GM23338 (cell line): ENCODE measurements around the gene ODR4. TPM values are rescaled to one million over a fixed set of nuclear protein-coding genes. Genes with fewer than 3 reads are reported as not detected.

Experiments
- ATAC-seq: fragments of 200-7000 bp; cut with Tn5 transposase; 3 replicates; pipeline ENCODE4 v1.9.1; 2020
- DNase-seq: peaks from one replicate; pipeline ENCODE4 v3.0.0-alpha.2; 2015; ENCODE audit warnings: low spot score
- H2AFZ ChIP-seq: fragments of 200-600 bp; sonication (generic); 2 replicates; pipeline ENCODE4 v1.8.0; 2016; ENCODE audit warnings: antibody characterized with exemption, mild to moderate bottlenecking, moderate library complexity
- H3F3A ChIP-seq: fragments of 200-600 bp; sonication (generic); replicated peaks from 2 replicates; pipeline ENCODE4 v1.8.0; 2017; ENCODE audit warnings: antibody characterized with exemption, mixed run types, low read depth
- H3K27ac ChIP-seq: fragments of 200-600 bp; sonication (generic); 2 replicates; pipeline ENCODE4 v1.6.1; 2016; ENCODE audit warnings: low read depth
- H3K27me3 ChIP-seq: fragments of 200-600 bp; sonication (generic); 2 replicates; pipeline ENCODE4 v1.8.0; 2016; ENCODE audit warnings: mild to moderate bottlenecking, mixed run types, moderate library complexity; ENCODE audit not compliant: insufficient read depth
- H3K36me3 ChIP-seq: fragments of 200-600 bp; sonication (generic); 2 replicates; pipeline ENCODE4 v1.8.0; 2016; ENCODE audit warnings: mild to moderate bottlenecking; ENCODE audit not compliant: insufficient read depth
- H3K4me1 ChIP-seq: fragments of 200-600 bp; sonication (generic); 2 replicates; pipeline ENCODE4 v1.8.0; 2016; ENCODE audit warnings: mild to moderate bottlenecking, moderate library complexity; ENCODE audit not compliant: insufficient read depth
- H3K4me2 ChIP-seq: fragments of 200-600 bp; sonication (generic); 2 replicates; pipeline ENCODE4 v1.7.1; 2017; ENCODE audit warnings: mixed run types
- H3K4me3 ChIP-seq: fragments of 200-600 bp; sonication (generic); 2 replicates; pipeline ENCODE4 v1.6.1; 2016; ENCODE audit warnings: mixed run types
- H3K79me2 ChIP-seq: fragments of 200-600 bp; sonication (generic); replicated peaks from 2 replicates; pipeline ENCODE4 v1.8.0; 2017; ENCODE audit warnings: mild to moderate bottlenecking; ENCODE audit not compliant: insufficient read depth
- H3K9me2 ChIP-seq: fragments of 200-600 bp; sonication (generic); 2 replicates; pipeline ENCODE4 v1.8.0; 2017; ENCODE audit not compliant: insufficient read depth
- H4K20me1 ChIP-seq: fragments of 200-600 bp; sonication (generic); replicated peaks from 2 replicates; pipeline ENCODE4 v1.8.0; 2017; ENCODE audit warnings: mild to moderate bottlenecking; ENCODE audit not compliant: insufficient read depth
- H3K27ac Mint-ChIP-seq: 2 replicates; pipeline ENCODE4 v1.8.0; 2020; ENCODE audit warnings: inconsistent platforms, mild to moderate bottlenecking, moderate library complexity, mixed read lengths
- H3K27me3 Mint-ChIP-seq: 3 replicates; pipeline ENCODE4 v1.8.0; 2022; ENCODE audit warnings: low read depth, mild to moderate bottlenecking, moderate library complexity, mixed read lengths, inconsistent platforms; ENCODE audit not compliant: insufficient read depth, poor library complexity
- H3K36me3 Mint-ChIP-seq: 3 replicates; pipeline ENCODE4 v1.8.0; 2021; ENCODE audit warnings: low read depth, mild to moderate bottlenecking, inconsistent platforms, moderate library complexity, mixed read lengths
- H3K4me1 Mint-ChIP-seq: 3 replicates; pipeline ENCODE4 v1.8.0; 2020; ENCODE audit warnings: mild to moderate bottlenecking, inconsistent platforms, mixed read lengths
- H3K4me3 Mint-ChIP-seq: 3 replicates; pipeline ENCODE4 v1.8.0; 2021; ENCODE audit warnings: moderate library complexity, mild to moderate bottlenecking, inconsistent platforms, mixed read lengths
- H3K9me3 Mint-ChIP-seq: 3 replicates; pipeline ENCODE4 v1.8.0; 2020; ENCODE audit warnings: moderate library complexity, mild to moderate bottlenecking, inconsistent platforms, mixed read lengths
- CREB1 ChIP-seq: fragments of 250-450 bp; sonication (Bioruptor Pico); IDR thresholded peaks from 2 replicates; pipeline ENCODE4 v1.5.0; 2020; ENCODE audit warnings: low read depth, mild to moderate bottlenecking, moderate library complexity
- EZH2 ChIP-seq: fragments of 200-600 bp; sonication (generic); IDR thresholded peaks from one replicate; pipeline ENCODE4 v1.8.0; 2017; ENCODE audit warnings: antibody characterized with exemption, mild to moderate bottlenecking, low read depth; ENCODE audit not compliant: unreplicated experiment
- EZH2phosphoT487 ChIP-seq: fragments of 200-600 bp; sonication (generic); IDR thresholded peaks from one replicate; pipeline ENCODE4 v1.8.1; 2018; ENCODE audit warnings: antibody characterized with exemption; ENCODE audit not compliant: unreplicated experiment
- JUNB ChIP-seq: IDR thresholded peaks from one replicate; pipeline ENCODE4 v1.6.1; 2016; ENCODE audit warnings: antibody characterized with exemption; ENCODE audit not compliant: unreplicated experiment
- NANOG ChIP-seq: IDR thresholded peaks from 2 replicates; pipeline ENCODE4 v1.6.1; 2016; ENCODE audit warnings: antibody characterized with exemption, borderline replicate concordance
- POLR2AphosphoS5 ChIP-seq: IDR thresholded peaks from 2 replicates; pipeline ENCODE4 v1.6.1; 2016; ENCODE audit warnings: antibody characterized with exemption, low read depth
- STAT1 ChIP-seq: IDR thresholded peaks from one replicate; pipeline ENCODE4 v1.6.1; 2016; ENCODE audit warnings: antibody characterized with exemption; ENCODE audit not compliant: unreplicated experiment
- ZNF114 ChIP-seq: fragments of 250-450 bp; sonication (Bioruptor Pico); IDR thresholded peaks from 2 replicates; pipeline ENCODE4 v1.5.0; 2020; ENCODE audit warnings: mild to moderate bottlenecking, moderate library complexity
- ZNF331 ChIP-seq: fragments of 250-450 bp; sonication (Bioruptor Pico); IDR thresholded peaks from 2 replicates; pipeline ENCODE4 v1.5.0; 2020; ENCODE audit warnings: low read depth, mild to moderate bottlenecking, moderate library complexity
- polyA plus RNA-seq: library from polyadenylated mRNA; unstranded; fragments of >200 nt; fragmentation: Nextera tagmentation; extraction: Ambion mirVana; gene quantifications from 2 replicates; pipeline ENCODE4 v1.2.1, GENCODE V29; 2016
- total RNA-seq: library from RNA; depleted of rRNA; stranded (reverse); fragments of >200 nt; shearing (Covaris generic); gene quantifications from 2 replicates; pipeline ENCODE4 v1.2.3, GENCODE V29; 2014
- TF ChIP-seq, protein P1 (sequence below): fragments of 250-450 bp; sonication (Bioruptor Pico); IDR thresholded peaks from 2 replicates; pipeline ENCODE4 v1.5.0; 2020; ENCODE audit warnings: mild to moderate bottlenecking, moderate library complexity
- TF ChIP-seq, protein P2 (sequence below): IDR thresholded peaks from 2 replicates; pipeline ENCODE4 v1.6.1; 2016; ENCODE audit warnings: antibody characterized with exemption
- TF ChIP-seq, protein P3 (sequence below), 2 experiments: fragments of 200-600 bp in 1 of 2; sonication (generic) in 1 of 2; conservative IDR thresholded peaks; 2 replicates each; pipeline versions ENCODE4 v1.5.1 to v1.6.1; 2016 to 2017; ENCODE audit warnings: antibody characterized with exemption in 2 of 2, low read depth in 2 of 2, mild to moderate bottlenecking in 2 of 2, moderate library complexity in 1 of 2
- TF ChIP-seq, protein P4 (sequence below): IDR thresholded peaks from one replicate; pipeline ENCODE4 v1.6.1; 2018; ENCODE audit warnings: antibody characterized with exemption; ENCODE audit not compliant: unreplicated experiment

The ODR4 gene
- total and polyA plus RNA-seq, 2 experiments from 2014 or later: 17.3 to 18.9 TPM

DNA sequence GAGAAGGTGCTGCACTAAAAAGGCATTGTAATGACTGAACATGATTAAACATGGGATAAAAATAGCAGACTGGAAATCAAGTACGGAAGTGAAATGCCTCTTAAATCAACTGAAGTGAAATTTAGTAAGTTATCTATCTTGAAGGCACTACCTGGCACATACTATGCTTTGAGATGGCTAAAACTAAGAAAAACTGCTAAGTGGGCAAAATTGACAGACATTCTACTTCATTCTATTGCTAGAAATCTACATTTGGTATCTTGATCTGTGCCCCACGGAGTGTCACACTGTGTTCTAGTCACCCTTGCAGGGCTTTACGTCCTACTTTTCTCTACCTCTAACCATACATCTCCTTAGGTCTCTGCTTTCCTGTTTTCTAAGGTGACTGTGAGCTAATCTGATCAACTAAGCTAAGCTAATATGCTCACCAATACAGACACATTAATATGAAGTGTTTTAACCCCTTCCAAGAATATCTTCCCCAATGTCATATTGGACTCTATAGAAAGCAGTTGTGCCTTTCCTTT is 81.2 kb downstream of the ODR4 start:
- no peaks in the 10 kb centered on the region for H3K36me3 Mint-ChIP-seq
- DNase-seq (no peak), ATAC-seq (no peak)
- Histone ChIP-seq H3K4me3 (no peak overlapping the region), H3K36me3 (no peaks in the 10 kb centered on the region), H3K4me2 (no peak overlapping the region), H3K9me2 (no peaks in the 10 kb centered on the region), H3F3A (no peaks in the 10 kb centered on the region), H4K20me1 (no peaks in the 10 kb centered on the region), H3K4me1 (no peaks in the 10 kb centered on the region), H2AFZ (no peak overlapping the region; the same call in 1 of the 2 replicates), H3K79me2 (no peaks in the 10 kb centered on the region), H3K27ac (no peak overlapping the region), H3K27me3 (no peaks in the 10 kb centered on the region)
- TF ChIP-seq, protein P1, sequence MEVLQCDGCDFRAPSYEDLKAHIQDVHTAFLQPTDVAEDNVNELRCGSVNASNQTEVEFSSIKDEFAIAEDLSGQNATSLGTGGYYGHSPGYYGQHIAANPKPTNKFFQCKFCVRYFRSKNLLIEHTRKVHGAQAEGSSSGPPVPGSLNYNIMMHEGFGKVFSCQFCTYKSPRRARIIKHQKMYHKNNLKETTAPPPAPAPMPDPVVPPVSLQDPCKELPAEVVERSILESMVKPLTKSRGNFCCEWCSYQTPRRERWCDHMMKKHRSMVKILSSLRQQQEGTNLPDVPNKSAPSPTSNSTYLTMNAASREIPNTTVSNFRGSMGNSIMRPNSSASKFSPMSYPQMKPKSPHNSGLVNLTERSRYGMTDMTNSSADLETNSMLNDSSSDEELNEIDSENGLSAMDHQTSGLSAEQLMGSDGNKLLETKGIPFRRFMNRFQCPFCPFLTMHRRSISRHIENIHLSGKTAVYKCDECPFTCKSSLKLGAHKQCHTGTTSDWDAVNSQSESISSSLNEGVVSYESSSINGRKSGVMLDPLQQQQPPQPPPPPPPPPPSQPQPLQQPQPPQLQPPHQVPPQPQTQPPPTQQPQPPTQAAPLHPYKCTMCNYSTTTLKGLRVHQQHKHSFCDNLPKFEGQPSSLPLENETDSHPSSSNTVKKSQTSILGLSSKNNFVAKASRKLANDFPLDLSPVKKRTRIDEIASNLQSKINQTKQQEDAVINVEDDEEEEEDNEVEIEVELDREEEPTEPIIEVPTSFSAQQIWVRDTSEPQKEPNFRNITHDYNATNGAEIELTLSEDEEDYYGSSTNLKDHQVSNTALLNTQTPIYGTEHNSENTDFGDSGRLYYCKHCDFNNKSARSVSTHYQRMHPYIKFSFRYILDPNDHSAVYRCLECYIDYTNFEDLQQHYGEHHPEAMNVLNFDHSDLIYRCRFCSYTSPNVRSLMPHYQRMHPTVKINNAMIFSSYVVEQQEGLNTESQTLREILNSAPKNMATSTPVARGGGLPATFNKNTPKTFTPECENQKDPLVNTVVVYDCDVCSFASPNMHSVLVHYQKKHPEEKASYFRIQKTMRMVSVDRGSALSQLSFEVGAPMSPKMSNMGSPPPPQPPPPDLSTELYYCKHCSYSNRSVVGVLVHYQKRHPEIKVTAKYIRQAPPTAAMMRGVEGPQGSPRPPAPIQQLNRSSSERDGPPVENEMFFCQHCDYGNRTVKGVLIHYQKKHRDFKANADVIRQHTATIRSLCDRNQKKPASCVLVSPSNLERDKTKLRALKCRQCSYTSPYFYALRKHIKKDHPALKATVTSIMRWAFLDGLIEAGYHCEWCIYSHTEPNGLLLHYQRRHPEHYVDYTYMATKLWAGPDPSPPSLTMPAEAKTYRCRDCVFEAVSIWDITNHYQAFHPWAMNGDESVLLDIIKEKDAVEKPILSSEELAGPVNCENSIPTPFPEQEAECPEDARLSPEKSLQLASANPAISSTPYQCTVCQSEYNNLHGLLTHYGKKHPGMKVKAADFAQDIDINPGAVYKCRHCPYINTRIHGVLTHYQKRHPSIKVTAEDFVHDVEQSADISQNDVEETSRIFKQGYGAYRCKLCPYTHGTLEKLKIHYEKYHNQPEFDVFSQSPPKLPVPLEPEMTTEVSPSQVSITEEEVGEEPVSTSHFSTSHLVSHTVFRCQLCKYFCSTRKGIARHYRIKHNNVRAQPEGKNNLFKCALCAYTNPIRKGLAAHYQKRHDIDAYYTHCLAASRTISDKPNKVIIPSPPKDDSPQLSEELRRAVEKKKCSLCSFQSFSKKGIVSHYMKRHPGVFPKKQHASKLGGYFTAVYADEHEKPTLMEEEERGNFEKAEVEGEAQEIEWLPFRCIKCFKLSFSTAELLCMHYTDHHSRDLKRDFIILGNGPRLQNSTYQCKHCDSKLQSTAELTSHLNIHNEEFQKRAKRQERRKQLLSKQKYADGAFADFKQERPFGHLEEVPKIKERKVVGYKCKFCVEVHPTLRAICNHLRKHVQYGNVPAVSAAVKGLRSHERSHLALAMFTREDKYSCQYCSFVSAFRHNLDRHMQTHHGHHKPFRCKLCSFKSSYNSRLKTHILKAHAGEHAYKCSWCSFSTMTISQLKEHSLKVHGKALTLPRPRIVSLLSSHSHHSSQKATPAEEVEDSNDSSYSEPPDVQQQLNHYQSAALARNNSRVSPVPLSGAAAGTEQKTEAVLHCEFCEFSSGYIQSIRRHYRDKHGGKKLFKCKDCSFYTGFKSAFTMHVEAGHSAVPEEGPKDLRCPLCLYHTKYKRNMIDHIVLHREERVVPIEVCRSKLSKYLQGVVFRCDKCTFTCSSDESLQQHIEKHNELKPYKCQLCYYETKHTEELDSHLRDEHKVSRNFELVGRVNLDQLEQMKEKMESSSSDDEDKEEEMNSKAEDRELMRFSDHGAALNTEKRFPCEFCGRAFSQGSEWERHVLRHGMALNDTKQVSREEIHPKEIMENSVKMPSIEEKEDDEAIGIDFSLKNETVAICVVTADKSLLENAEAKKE (CRISPR knock-in tag): no peak
- no peak for TF ChIP-seq POLR2AphosphoS5
- TF ChIP-seq ZNF114: no peak
- TF ChIP-seq STAT1: no peak
- TF ChIP-seq, protein P2, sequence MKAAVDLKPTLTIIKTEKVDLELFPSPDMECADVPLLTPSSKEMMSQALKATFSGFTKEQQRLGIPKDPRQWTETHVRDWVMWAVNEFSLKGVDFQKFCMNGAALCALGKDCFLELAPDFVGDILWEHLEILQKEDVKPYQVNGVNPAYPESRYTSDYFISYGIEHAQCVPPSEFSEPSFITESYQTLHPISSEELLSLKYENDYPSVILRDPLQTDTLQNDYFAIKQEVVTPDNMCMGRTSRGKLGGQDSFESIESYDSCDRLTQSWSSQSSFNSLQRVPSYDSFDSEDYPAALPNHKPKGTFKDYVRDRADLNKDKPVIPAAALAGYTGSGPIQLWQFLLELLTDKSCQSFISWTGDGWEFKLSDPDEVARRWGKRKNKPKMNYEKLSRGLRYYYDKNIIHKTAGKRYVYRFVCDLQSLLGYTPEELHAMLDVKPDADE: no peak
- TF ChIP-seq ZNF331 (CRISPR knock-in tag): no peak
- TF ChIP-seq EZH2: no peak
- TF ChIP-seq, protein P3, sequence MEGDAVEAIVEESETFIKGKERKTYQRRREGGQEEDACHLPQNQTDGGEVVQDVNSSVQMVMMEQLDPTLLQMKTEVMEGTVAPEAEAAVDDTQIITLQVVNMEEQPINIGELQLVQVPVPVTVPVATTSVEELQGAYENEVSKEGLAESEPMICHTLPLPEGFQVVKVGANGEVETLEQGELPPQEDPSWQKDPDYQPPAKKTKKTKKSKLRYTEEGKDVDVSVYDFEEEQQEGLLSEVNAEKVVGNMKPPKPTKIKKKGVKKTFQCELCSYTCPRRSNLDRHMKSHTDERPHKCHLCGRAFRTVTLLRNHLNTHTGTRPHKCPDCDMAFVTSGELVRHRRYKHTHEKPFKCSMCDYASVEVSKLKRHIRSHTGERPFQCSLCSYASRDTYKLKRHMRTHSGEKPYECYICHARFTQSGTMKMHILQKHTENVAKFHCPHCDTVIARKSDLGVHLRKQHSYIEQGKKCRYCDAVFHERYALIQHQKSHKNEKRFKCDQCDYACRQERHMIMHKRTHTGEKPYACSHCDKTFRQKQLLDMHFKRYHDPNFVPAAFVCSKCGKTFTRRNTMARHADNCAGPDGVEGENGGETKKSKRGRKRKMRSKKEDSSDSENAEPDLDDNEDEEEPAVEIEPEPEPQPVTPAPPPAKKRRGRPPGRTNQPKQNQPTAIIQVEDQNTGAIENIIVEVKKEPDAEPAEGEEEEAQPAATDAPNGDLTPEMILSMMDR (conservative IDR thresholded peaks at IDR 0.05; ENCODE audit: low read depth in 2 of 2): no peak
- no peak for TF ChIP-seq JUNB
- TF ChIP-seq, protein P4, sequence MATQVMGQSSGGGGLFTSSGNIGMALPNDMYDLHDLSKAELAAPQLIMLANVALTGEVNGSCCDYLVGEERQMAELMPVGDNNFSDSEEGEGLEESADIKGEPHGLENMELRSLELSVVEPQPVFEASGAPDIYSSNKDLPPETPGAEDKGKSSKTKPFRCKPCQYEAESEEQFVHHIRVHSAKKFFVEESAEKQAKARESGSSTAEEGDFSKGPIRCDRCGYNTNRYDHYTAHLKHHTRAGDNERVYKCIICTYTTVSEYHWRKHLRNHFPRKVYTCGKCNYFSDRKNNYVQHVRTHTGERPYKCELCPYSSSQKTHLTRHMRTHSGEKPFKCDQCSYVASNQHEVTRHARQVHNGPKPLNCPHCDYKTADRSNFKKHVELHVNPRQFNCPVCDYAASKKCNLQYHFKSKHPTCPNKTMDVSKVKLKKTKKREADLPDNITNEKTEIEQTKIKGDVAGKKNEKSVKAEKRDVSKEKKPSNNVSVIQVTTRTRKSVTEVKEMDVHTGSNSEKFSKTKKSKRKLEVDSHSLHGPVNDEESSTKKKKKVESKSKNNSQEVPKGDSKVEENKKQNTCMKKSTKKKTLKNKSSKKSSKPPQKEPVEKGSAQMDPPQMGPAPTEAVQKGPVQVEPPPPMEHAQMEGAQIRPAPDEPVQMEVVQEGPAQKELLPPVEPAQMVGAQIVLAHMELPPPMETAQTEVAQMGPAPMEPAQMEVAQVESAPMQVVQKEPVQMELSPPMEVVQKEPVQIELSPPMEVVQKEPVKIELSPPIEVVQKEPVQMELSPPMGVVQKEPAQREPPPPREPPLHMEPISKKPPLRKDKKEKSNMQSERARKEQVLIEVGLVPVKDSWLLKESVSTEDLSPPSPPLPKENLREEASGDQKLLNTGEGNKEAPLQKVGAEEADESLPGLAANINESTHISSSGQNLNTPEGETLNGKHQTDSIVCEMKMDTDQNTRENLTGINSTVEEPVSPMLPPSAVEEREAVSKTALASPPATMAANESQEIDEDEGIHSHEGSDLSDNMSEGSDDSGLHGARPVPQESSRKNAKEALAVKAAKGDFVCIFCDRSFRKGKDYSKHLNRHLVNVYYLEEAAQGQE: no peak
- no peak for TF ChIP-seq NANOG
- no peak for TF ChIP-seq CREB1 (CRISPR knock-in tag)
- no peak for TF ChIP-seq EZH2phosphoT487
- H3K9me3 Mint-ChIP-seq: no peaks in the 10 kb centered on the region
- no peaks in the 10 kb centered on the region for H3K4me1 Mint-ChIP-seq
- no peak overlapping the region for H3K27ac Mint-ChIP-seq
- no peaks in the 10 kb centered on the region for H3K27me3 Mint-ChIP-seq
- H3K4me3 Mint-ChIP-seq: no peak overlapping the region
